CD4-positive, alpha-beta T cell (primary cell): ENCODE results near the gene ZNF560. TPM values are rescaled to one million over a fixed set of nuclear protein-coding genes. Genes with fewer than 3 reads are reported as not detected.

Experiments used
- ATAC-seq: fragments of 200-7000 bp; cut with Tn5 transposase; one replicate; pipeline ENCODE4 v1.10.0; 2022; ENCODE audit warnings: mild to moderate bottlenecking; ENCODE audit not compliant: poor library complexity
- CTCF ChIA-PET: fragments of 350-600 bp; sonication (Branson Sonifier 250); formaldehyde crosslinking; loops from one replicate; lab custom pipeline; 2021; ENCODE audit warnings: antibody characterized with exemption, inconsistent platforms; lab: Charles Lee
- POLR2A ChIA-PET: fragments of 350-600 bp; sonication (Branson Sonifier 250); formaldehyde crosslinking; loops from one replicate; lab custom pipeline; 2021; ENCODE audit warnings: antibody characterized with exemption, inconsistent platforms; lab: Charles Lee
- DNase-seq, 14 experiments: peaks; one replicate each; pipeline ENCODE4 v3.0.0-alpha.2; 2013 to 2020; ENCODE audit warnings: mixed read lengths in 2 of 14
- H3K27ac ChIP-seq, 2 donors: one replicate each; pipeline versions ENCODE4 v1.5.1 to v1.7.0; 2013; ENCODE audit warnings: low read length in 2 of 2, low read depth in 1 of 2, mild to moderate bottlenecking in 1 of 2
- H3K27me3 ChIP-seq, 2 experiments: 1 replicate in 1 of 2; 2 replicates in 1 of 2; pipeline versions ENCODE4 v1.6.1 to v1.7.0; 2013; ENCODE audit warnings: low read length in 2 of 2, control low read depth in 1 of 2, mild to moderate bottlenecking in 1 of 2, moderate library complexity in 1 of 2; ENCODE audit not compliant: insufficient read depth in 2 of 2, control insufficient read depth in 1 of 2
- H3K36me3 ChIP-seq: one replicate; pipeline ENCODE4 v1.6.1; 2013; ENCODE audit warnings: low read length, control low read depth; ENCODE audit not compliant: insufficient read depth
- H3K4me1 ChIP-seq: one replicate; pipeline ENCODE4 v1.6.1; 2013; ENCODE audit warnings: low read length, control low read depth; ENCODE audit not compliant: insufficient read depth
- H3K4me3 ChIP-seq: one replicate; pipeline ENCODE4 v1.5.1; 2013; ENCODE audit warnings: mild to moderate bottlenecking, low read length, moderate library complexity
- H3K9me3 ChIP-seq, 2 experiments: 1 replicate in 1 of 2; 2 replicates in 1 of 2; pipeline versions ENCODE4 v1.6.1 to v1.7.0; 2013; ENCODE audit warnings: low read length in 2 of 2, mild to moderate bottlenecking in 2 of 2, control low read depth in 1 of 2, moderate library complexity in 1 of 2; ENCODE audit not compliant: control insufficient read depth in 1 of 2, insufficient read depth in 1 of 2
- H3K27ac Mint-ChIP-seq: one replicate; pipeline ENCODE4 v1.8.0; 2020; ENCODE audit warnings: mixed read lengths
- H3K27me3 Mint-ChIP-seq: one replicate; pipeline ENCODE4 v1.8.0; 2021; ENCODE audit warnings: mixed read lengths
- H3K36me3 Mint-ChIP-seq: one replicate; pipeline ENCODE4 v1.8.0; 2021; ENCODE audit warnings: low read depth, mixed read lengths
- H3K4me1 Mint-ChIP-seq: one replicate; pipeline ENCODE4 v1.8.0; 2021; ENCODE audit warnings: low read depth, mixed read lengths
- H3K4me3 Mint-ChIP-seq: one replicate; pipeline ENCODE4 v1.8.0; 2020; ENCODE audit warnings: mild to moderate bottlenecking, mixed read lengths
- H3K9me3 Mint-ChIP-seq: one replicate; pipeline ENCODE4 v1.8.0; 2020; ENCODE audit warnings: mixed read lengths
- CTCF ChIP-seq: fragments of 200-600 bp; IDR thresholded peaks from one replicate; pipeline ENCODE4 v1.8.0; 2022; ENCODE audit warnings: antibody characterized with exemption, mild to moderate bottlenecking
- intact Hi-C, 2 experiments: fragments of 100-400 bp; cut with DNase I in 1 of 2; cut with micrococcal nuclease in 1 of 2; formaldehyde crosslinking; loops; one replicate each; pipeline versions ENCODE4 v1.15.1 to v1.9.0; 2023 to 2025; cut with DNase I, micrococcal nuclease
- total RNA-seq, 174 experiments: library from RNA in 2 of 174; stranded (reverse) in 2 of 174; gene quantifications; one replicate each; pipeline ENCODE4 v1.2.3 and lab custom pipeline; 2021 to 2026

ZNF560 gene
- total RNA-seq, 2 experiments from 2014 or later: not detected

DNA sequence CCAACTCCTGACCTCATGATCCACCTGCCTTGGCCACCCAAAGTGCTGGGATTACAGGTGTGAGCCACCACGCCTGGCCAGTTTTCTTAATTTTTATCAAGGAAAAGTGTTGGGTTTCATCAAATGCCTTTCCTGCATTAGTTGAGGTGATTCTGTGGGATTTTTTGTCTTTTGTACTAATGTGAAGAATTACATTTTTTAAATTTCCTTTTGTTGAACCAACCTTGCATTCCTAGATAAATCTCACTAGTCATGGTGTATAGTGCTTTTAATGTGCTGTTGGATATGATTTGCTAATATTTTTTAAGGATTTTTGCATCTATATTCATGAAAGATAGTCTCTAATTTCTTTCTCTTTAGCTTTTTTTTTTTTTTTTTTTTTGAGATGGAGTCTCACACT, 2.4 kb upstream of the ZNF560 start:
- Histone ChIP-seq H3K9me3 (peaks cover 74 to 76% of the 10 kb centered on the region in 2 experiments), H3K4me1 (peaks cover 6% of the 10 kb centered on the region)
- no peaks in the 10 kb centered on the region for H3K4me1 Mint-ChIP-seq

GRCh38 chr19:9494096-9494495, 4.3 kb downstream of the ZNF560 start:
- H3K36me3 Mint-ChIP-seq: peaks cover 24% of the 10 kb centered on the region
- H3K9me3 Mint-ChIP-seq: peaks cover 9% of the 10 kb centered on the region
- H3K4me1 Mint-ChIP-seq: no peaks in the 10 kb centered on the region
- POLR2A ChIA-PET: no interaction called here
- peaks cover 35 to 69% of the 10 kb centered on the region in 2 experiments for H3K9me3 ChIP-seq
- no peak for TF ChIP-seq CTCF
- H3K4me3 Mint-ChIP-seq: no peak overlapping the region
- H3K36me3 ChIP-seq: no peaks in the 10 kb centered on the region
- H3K27me3 ChIP-seq: peaks cover 0 to 2% of the 10 kb centered on the region in 2 experiments
- H3K4me3 ChIP-seq: no peak overlapping the region
- H3K27ac Mint-ChIP-seq: no peak overlapping the region
- peaks cover 6% of the 10 kb centered on the region for H3K4me1 ChIP-seq
- no peak for DNase-seq
- CTCF ChIA-PET: no interaction called here
- intact Hi-C loops: no loop called here
- no peak for ATAC-seq
- H3K27ac ChIP-seq: no peak overlapping the region
- H3K27me3 Mint-ChIP-seq: peaks cover 15% of the 10 kb centered on the region

More for the DNA sequence above, 2.4 kb upstream of the ZNF560 start:
- intact Hi-C loops: no loop called here
- no peak overlapping the region for H3K4me3 ChIP-seq
- DNase-seq: no peak
- Mint-ChIP-seq H3K27me3 (peaks cover 3% of the 10 kb centered on the region), H3K36me3 (peaks cover 31% of the 10 kb centered on the region), H3K9me3 (peaks cover 11% of the 10 kb centered on the region), H3K27ac (no peak overlapping the region), H3K4me3 (no peak overlapping the region)
- H3K36me3 ChIP-seq: no peaks in the 10 kb centered on the region
- ChIA-PET POLR2A (no interaction called here), CTCF (no interaction called here)
- no peak for TF ChIP-seq CTCF
- no peak overlapping the region for H3K27ac ChIP-seq
- peaks cover 0 to 2% of the 10 kb centered on the region in 2 experiments for H3K27me3 ChIP-seq
- ATAC-seq: no peak

DNA sequence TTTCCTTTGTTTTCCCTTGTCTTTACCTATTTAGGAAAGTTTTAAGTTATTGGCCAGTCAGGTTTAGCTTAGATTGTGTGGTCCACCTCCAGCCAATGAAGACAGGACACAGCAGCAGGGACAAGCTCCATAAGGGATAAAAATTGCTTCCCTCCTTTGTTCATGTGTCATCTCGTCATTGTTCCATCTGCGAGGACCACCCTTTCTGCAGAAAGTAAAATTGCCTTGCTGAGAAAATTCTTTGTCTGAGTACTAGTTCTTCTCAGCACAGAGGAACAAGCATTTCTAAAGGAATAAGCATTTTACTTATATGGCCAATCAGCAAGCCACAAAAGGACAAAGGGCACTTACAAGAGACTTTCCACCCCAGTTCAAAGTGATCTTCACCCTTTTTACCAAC, 11.4 kb downstream of the ZNF560 start:
- Mint-ChIP-seq H3K4me3 (no peak overlapping the region), H3K36me3 (peaks cover 26% of the 10 kb centered on the region), H3K27me3 (peaks cover 3% of the 10 kb centered on the region), H3K27ac (no peak overlapping the region), H3K9me3 (peaks cover 20% of the 10 kb centered on the region), H3K4me1 (no peaks in the 10 kb centered on the region)
- H3K36me3 ChIP-seq: no peaks in the 10 kb centered on the region
- H3K27me3 ChIP-seq: no peaks in the 10 kb centered on the region
- intact Hi-C loops: no loop called here
- no peak overlapping the region for H3K27ac ChIP-seq
- ChIA-PET CTCF (no interaction called here), POLR2A (no interaction called here)
- peaks cover 44 to 48% of the 10 kb centered on the region in 2 experiments for H3K9me3 ChIP-seq
- H3K4me3 ChIP-seq: no peak overlapping the region
- no peak for DNase-seq
- ATAC-seq: no peak
- TF ChIP-seq CTCF: no peak
- no peaks in the 10 kb centered on the region for H3K4me1 ChIP-seq
